ENCODE results near the gene PROSER3. TPM values are rescaled to one million over a fixed set of nuclear protein-coding genes. Genes with fewer than 3 reads are reported as not detected.

The PROSER3 gene
- total and polyA plus RNA-seq, 2 of the 13 experiments (the other 11 are each of a cell fraction or from before 2014, with no cell fraction given), result 5.1 to 5.7 TPM

DNA sequence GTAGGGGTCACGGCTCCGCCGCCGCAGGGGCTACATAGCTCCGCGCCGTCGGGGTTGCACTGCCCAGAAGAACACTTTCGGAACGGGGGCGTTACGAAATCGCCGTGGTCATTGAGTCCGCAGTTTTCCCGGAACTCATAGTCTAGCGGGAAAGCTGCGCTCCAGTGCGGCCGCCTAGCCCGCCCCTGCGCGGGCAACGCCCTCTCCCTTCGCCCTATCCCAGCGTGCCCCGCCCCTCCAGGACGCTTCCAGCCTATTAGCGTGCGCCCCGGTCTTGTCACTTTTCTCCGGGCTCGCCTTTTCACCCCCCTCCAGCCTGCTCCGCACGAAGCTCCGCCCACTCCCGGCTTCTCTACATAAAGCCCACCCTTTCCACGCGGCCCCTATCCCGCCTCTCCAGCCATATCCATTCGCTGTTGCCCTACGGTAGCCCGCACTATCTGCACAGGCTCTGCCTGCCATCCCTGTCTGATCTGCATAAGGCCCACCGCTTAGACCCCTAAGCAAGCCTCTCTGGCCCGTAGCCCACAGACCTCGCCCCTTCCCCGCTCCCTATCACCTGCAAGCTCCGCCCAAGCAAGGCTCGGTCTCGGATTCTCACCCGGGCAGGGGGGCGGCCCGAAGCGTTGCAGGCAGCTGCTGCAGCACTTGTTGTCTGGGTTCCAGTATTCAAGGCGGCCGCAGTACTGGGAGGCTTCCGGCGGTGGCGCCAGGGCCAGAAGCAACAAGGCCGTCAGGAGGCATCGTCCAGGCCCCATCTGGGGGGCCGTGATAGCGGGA lies 17.4 kb upstream of the PROSER3 start (continued):
- TF ChIP-seq, protein P1, sequence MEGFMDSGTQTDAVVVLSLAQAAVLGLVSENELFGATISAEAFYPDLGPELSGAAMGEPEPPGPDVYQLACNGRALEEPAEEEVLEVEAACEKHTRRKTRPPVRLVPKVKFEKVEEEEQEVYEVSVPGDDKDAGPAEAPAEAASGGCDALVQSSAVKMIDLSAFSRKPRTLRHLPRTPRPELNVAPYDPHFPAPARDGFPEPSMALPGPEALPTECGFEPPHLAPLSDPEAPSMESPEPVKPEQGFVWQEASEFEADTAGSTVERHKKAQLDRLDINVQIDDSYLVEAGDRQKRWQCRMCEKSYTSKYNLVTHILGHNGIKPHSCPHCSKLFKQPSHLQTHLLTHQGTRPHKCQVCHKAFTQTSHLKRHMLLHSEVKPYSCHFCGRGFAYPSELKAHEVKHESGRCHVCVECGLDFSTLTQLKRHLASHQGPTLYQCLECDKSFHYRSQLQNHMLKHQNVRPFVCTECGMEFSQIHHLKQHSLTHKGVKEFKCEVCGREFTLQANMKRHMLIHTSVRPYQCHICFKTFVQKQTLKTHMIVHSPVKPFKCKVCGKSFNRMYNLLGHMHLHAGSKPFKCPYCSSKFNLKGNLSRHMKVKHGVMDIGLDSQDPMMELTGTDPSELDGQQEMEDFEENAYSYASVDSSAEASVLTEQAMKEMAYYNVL (CRISPR knock-in tag; IDR thresholded peaks at IDR 0.05; ENCODE audit: borderline replicate concordance), result no peak
- TF ChIP-seq RFX1 (IDR thresholded peaks at IDR 0.05) (no peak), PHF5A (CRISPR knock-in tag; IDR thresholded peaks at IDR 0.05; ENCODE audit: low read depth, unreplicated experiment) (no peak), MATR3 (CRISPR knock-in tag; IDR thresholded peaks at IDR 0.05) (no peak), ZNF557 (CRISPR knock-in tag; IDR thresholded peaks at IDR 0.05) (no peak), AHR (CRISPR knock-in tag; IDR thresholded peaks at IDR 0.05) (peak; percentile 25; the same call in 1 of the 2 replicates), ISL2 (CRISPR knock-in tag; IDR thresholded peaks at IDR 0.05) (no peak), GFI1 (CRISPR knock-in tag; IDR thresholded peaks at IDR 0.05; ENCODE audit: borderline replicate concordance) (peak; percentile 21; the same call in 1 of the 2 replicates), ZNF792 (CRISPR knock-in tag; IDR thresholded peaks at IDR 0.05) (no peak; the same call in 1 of the 2 replicates), YEATS4 (CRISPR knock-in tag; IDR thresholded peaks at IDR 0.05; ENCODE audit: borderline replicate concordance) (peak; percentile 52; the same call in 1 of the 2 replicates), KMT2B (CRISPR knock-in tag; IDR thresholded peaks at IDR 0.05) (no peak), SYNCRIP (IDR thresholded peaks at IDR 0.05; ENCODE audit: insufficient read depth, low read depth, low read length) (no peak), MTF2 (CRISPR knock-in tag; IDR thresholded peaks at IDR 0.05; ENCODE audit: borderline replicate concordance) (no peak), ZNF432 (CRISPR knock-in tag; IDR thresholded peaks at IDR 0.05; ENCODE audit: borderline replicate concordance) (no peak), MXI1 (IDR thresholded peaks at IDR 0.05; ENCODE audit: borderline replicate concordance, low read depth, low read length) (peak; percentile 80; the same call in 1 of the 3 replicates), TBL1XR1 (IDR thresholded peaks at IDR 0.05; ENCODE audit: borderline replicate concordance, low read length, partially characterized antibody) (no peak)
- TF ChIP-seq, protein P2, sequence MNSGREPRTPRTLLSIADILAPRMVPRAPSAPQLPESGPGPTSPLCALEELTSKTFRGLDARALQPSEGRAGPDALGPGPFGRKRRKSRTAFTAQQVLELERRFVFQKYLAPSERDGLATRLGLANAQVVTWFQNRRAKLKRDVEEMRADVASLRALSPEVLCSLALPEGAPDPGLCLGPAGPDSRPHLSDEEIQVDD (CRISPR knock-in tag; IDR thresholded peaks at IDR 0.05; ENCODE audit: borderline replicate concordance), result no peak
- TF ChIP-seq, protein P3, sequence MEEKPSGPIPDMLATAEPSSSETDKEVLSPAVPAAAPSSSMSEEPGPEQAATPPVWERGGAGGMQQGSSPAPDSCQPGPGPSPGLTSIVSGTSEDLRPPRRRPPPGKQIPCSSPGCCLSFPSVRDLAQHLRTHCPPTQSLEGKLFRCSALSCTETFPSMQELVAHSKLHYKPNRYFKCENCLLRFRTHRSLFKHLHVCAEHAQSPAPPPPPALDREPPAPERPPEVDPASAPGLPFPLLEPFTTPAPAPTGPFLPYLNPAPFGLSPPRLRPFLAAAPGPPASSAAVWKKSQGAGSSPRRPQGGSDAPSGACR (CRISPR knock-in tag; IDR thresholded peaks at IDR 0.05), result no peak; the same call in 1 of the 2 replicates
- TF ChIP-seq, protein P4, sequence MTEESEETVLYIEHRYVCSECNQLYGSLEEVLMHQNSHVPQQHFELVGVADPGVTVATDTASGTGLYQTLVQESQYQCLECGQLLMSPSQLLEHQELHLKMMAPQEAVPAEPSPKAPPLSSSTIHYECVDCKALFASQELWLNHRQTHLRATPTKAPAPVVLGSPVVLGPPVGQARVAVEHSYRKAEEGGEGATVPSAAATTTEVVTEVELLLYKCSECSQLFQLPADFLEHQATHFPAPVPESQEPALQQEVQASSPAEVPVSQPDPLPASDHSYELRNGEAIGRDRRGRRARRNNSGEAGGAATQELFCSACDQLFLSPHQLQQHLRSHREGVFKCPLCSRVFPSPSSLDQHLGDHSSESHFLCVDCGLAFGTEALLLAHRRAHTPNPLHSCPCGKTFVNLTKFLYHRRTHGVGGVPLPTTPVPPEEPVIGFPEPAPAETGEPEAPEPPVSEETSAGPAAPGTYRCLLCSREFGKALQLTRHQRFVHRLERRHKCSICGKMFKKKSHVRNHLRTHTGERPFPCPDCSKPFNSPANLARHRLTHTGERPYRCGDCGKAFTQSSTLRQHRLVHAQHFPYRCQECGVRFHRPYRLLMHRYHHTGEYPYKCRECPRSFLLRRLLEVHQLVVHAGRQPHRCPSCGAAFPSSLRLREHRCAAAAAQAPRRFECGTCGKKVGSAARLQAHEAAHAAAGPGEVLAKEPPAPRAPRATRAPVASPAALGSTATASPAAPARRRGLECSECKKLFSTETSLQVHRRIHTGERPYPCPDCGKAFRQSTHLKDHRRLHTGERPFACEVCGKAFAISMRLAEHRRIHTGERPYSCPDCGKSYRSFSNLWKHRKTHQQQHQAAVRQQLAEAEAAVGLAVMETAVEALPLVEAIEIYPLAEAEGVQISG (CRISPR knock-in tag; IDR thresholded peaks at IDR 0.05), result peak; percentile 47; the same call in 1 of the 2 replicates
- TF ChIP-seq, protein P5, sequence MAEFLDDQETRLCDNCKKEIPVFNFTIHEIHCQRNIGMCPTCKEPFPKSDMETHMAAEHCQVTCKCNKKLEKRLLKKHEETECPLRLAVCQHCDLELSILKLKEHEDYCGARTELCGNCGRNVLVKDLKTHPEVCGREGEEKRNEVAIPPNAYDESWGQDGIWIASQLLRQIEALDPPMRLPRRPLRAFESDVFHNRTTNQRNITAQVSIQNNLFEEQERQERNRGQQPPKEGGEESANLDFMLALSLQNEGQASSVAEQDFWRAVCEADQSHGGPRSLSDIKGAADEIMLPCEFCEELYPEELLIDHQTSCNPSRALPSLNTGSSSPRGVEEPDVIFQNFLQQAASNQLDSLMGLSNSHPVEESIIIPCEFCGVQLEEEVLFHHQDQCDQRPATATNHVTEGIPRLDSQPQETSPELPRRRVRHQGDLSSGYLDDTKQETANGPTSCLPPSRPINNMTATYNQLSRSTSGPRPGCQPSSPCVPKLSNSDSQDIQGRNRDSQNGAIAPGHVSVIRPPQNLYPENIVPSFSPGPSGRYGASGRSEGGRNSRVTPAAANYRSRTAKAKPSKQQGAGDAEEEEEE (CRISPR knock-in tag; IDR thresholded peaks at IDR 0.05; ENCODE audit: borderline replicate concordance), result no peak
- TF ChIP-seq, protein P6, sequence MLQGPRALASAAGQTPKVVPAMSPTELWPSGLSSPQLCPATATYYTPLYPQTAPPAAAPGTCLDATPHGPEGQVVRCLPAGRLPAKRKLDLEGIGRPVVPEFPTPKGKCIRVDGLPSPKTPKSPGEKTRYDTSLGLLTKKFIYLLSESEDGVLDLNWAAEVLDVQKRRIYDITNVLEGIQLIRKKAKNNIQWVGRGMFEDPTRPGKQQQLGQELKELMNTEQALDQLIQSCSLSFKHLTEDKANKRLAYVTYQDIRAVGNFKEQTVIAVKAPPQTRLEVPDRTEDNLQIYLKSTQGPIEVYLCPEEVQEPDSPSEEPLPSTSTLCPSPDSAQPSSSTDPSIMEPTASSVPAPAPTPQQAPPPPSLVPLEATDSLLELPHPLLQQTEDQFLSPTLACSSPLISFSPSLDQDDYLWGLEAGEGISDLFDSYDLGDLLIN (CRISPR knock-in tag; IDR thresholded peaks at IDR 0.05; ENCODE audit: borderline replicate concordance), result no peak

Data from HepG2 (cell line).